GM20000 (cell line): Measurements from ENCODE around the gene MYO19.

ENCODE experiments used
- DNase-seq: peaks from one replicate; pipeline ENCODE4 v3.0.0; 2012; ENCODE audit warnings: low spot score
- CTCF ChIP-seq: IDR thresholded peaks from 2 replicates; pipeline ENCODE4 v1.5.1; 2012; ENCODE audit warnings: mild to moderate bottlenecking, control low read depth; ENCODE audit errors: extremely low read depth, missing control alignments

The MYO19 gene

DNA sequence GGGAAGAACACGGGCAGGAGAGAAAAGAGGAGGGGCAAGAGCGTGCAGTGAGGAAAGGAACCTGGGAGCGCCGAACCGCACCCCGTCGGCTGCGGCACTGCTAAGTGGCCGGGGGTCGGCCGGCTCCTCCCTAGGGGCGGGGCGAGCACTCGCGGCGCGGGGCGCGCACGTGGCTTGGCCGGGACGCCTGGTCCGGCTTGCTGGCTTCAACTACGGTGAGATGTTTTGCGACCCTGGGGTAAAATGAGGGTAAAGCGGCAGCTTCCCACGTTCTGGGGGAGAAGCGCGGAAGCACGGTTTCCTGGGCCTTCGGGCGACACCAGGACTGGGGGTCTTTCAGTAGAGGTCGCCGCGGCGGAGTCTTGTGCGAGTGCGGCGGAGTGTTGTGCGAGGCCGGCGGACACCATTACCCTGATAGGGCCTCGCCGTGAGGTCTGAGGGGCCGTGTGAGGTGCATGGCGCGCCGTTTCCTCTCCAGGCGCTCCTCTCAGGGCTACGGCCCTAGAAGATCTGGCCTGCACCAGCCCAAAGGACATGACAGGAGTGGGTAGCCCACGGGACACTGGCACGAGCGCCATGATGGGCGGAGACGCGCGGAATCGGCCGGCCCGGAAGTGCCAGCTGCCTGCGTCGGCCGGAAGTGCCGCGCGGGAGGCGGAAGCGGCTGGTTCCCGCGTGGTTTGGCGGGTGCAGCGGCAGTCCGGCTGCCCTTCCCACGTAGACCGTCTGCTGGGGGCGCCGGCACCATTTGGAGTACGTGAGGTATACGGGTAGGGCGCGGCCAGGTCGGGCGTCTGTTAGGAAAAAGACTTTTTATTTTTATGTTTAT, at the start of gene MYO19, which contains the start of gene PIGW:
TSS of gene MYO19 (minus strand) at position 29 of the 829 bp plus-strand sequence. CDS start 2,330 bp downstream, outside the sequence.
TSS of gene PIGW (plus strand) at position 148 of the 829 bp plus-strand sequence. CDS start 2,115 bp downstream, outside the sequence.
- no peak for TF ChIP-seq CTCF
- peak; percentile 92 for DNase-seq

- DNase-seq, result no peak
- no peak for TF ChIP-seq CTCF
Observed at GRCh38 chr17:36583787-36584186, 49.1 kb upstream of the MYO19 start.

- TF ChIP-seq CTCF, result no peak
- no peak for DNase-seq
Observed at GRCh38 chr17:36578671-36579070, 44.0 kb upstream of the MYO19 start.

DNA sequence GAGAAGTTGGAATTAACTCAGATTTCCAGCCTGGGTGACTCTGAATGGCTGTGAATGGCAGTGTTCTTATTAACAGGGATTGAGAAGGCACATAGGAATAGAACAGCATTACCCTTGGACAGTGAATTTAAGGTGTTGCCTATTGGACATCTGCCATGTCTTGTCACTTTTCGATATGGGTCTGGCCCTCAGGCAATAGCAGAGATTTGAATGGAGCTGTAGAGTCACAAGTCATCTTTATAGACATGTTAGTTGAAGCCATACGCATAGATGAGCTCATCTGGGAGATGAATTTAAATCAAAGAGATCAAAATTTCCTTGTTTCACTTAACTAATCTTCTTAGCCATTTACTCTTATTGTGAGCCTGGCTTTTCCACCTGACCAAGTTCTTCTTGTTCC, 42.1 kb upstream of the MYO19 start:
- DNase-seq, result no peak
- TF ChIP-seq CTCF, result no peak

GRCh38 chr17:36575028-36575427, 40.4 kb upstream of the MYO19 start:
- no peak for DNase-seq
- TF ChIP-seq CTCF, result no peak

DNA sequence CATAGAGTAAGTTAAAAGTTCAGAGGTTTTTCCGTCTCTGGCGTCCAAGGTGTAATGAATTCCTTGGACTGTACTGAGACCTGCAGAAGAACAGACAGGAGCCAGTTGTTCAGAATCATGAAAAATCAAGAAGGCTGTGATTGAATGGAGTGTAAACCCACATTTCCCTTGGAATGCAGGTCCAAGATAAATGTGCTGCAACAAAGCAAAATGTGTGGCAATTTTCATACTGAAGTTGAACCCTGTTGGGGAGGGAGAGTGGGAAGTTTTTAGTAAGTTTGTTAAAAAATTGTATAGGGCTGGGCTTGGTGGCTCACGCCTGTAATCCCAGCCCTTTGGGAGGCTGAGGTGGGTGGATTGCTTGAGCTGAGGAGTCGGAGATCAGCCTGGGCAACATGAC, 31.4 kb upstream of the MYO19 start:
- no peak for TF ChIP-seq CTCF
- DNase-seq, result no peak

DNA sequence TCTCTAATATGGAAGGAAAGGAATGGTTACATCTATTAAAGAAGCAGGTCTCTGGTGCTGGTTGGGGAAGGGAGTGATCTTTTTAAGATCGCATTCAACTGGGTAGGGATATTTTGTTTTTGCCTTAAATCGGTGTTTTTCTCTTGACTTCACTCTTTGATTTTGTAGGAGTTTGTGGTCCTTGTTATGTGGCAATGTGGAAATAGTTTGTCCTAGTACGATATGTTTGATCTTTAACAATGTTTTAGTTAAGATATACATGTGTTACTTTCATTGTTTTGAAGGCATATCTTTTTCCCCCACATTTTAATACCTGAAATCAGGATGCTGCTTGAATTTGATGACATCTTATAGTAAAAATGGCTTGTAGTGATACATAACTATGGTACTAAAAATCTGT, 18.8 kb upstream of the MYO19 start:
- no peak for DNase-seq
- no peak for TF ChIP-seq CTCF
